Tibial nerve (tissue), 4 donors: Measurements from ENCODE around the gene SURF4. TPM values are rescaled to one million over a fixed set of nuclear protein-coding genes. Genes with fewer than 3 reads are reported as not detected.

Experiments used
- DNase-seq, 2 donors: peaks; one replicate each; pipeline ENCODE4 v3.0.0-alpha.2; 2019; ENCODE audit warnings: low spot score in 2 of 2
- H3K27ac ChIP-seq, 4 donors: fragments of 200-600 bp; sonication (generic) in 3 of 4; one replicate each; pipeline ENCODE4 v1.5.1; 2017 to 2019; ENCODE audit warnings: mild to moderate bottlenecking in 1 of 4
- H3K27me3 ChIP-seq, 2 donors: fragments of 200-600 bp; sonication (generic) in 1 of 2; one replicate each; pipeline versions ENCODE4 v1.5.1 to v1.6.0; 2017 to 2019
- H3K36me3 ChIP-seq, 3 donors: fragments of 200-600 bp; sonication (generic); one replicate each; pipeline ENCODE4 v1.5.1; 2018 to 2019
- H3K4me1 ChIP-seq, 4 donors: fragments of 200-600 bp; sonication (generic) in 3 of 4; one replicate each; pipeline ENCODE4 v1.5.1; 2017 to 2019
- H3K4me3 ChIP-seq, 4 donors: fragments of 200-600 bp; sonication (generic) in 3 of 4; one replicate each; pipeline ENCODE4 v1.5.1; 2017 to 2019; ENCODE audit warnings: mild to moderate bottlenecking in 1 of 4, moderate library complexity in 1 of 4
- H3K9me3 ChIP-seq, 4 donors: fragments of 200-600 bp; sonication (generic) in 3 of 4; one replicate each; pipeline ENCODE4 v1.5.1; 2017 to 2019
- EP300 ChIP-seq, 2 donors: sonication (generic); formaldehyde crosslinking; IDR thresholded peaks; one replicate each; pipeline ENCODE4 v1.6.1; 2017; ENCODE audit warnings: antibody characterized with exemption in 2 of 2, mild to moderate bottlenecking in 1 of 2
- POLR2A ChIP-seq, 2 donors: fragments of 450-650 bp; IDR thresholded peaks; one replicate each; pipeline ENCODE4 v1.6.1; 2017; ENCODE audit warnings: antibody characterized with exemption in 2 of 2, mild to moderate bottlenecking in 2 of 2, moderate library complexity in 2 of 2
- WGBS, 2 donors: methylation state at CpG; one replicate each; pipeline ENCODE4 v1.1.5; 2018; 5-methylcytosine and 5-hydroxymethylcytosine counted together
- total RNA-seq, 4 donors: library from RNA; depleted of rRNA; stranded (reverse); fragments of >200 nt; gene quantifications; one replicate each; pipeline ENCODE4 v1.1.0, GENCODE V29; 2016
- TF ChIP-seq, protein P1 (sequence below), 5 experiments: fragments of 200-600 bp in 3 of 5; fragments of 450-650 bp in 2 of 5; sonication (generic) in 3 of 5; IDR thresholded peaks; one replicate each; pipeline ENCODE4 v1.5.1; 2016 to 2019; ENCODE audit warnings: antibody characterized with exemption in 5 of 5, mild to moderate bottlenecking in 3 of 5, moderate library complexity in 2 of 5

SURF4 gene
- total RNA-seq, 4 donors from 2014 or later, result 102 to 213 (median 123) TPM

DNA sequence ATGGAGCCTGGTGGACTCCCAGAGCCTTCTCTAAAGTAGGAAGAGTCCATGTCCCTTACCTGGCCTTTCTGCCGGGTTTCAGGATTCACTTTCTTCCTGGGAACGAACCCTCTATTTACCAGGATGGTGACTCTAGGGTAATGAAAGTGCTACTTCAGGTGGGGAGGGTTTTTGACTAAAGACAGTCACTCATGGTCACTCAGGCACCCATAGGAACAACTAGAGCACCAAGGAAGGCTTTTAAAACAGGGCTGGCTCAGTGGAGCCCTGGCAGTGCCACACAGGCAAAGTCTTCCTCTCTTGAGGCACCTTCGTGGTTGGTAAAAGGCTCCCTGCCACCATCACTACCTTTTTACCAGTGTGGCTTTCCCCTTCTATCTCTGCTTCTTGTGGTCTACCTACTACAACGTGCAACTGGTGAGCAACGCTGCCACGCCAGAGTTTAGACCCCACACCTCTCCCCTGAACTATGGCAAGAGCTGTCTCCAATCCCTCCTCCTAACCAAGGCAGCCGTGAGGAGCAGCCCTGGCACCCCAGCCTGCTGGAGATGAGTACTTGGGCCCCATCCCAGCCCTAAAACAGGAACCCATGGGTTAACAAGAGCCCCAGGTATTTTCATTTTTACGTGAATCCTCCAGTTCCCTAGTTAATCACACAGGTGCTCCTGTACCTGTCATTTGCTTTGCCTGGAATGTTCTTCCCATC is 23.1 kb downstream of the SURF4 start:
- Histone ChIP-seq H3K27ac (no peak overlapping the region), H3K9me3 (no peaks in the 10 kb centered on the region), H3K4me1 (peaks cover 0 to 58% (median 34%) of the 10 kb centered on the region in 4 donors), H3K36me3 (peaks cover 0 to 58% (median 27%) of the 10 kb centered on the region in 3 donors), H3K4me3 (no peak overlapping the region), H3K27me3 (no peaks in the 10 kb centered on the region)
- TF ChIP-seq, protein P1, sequence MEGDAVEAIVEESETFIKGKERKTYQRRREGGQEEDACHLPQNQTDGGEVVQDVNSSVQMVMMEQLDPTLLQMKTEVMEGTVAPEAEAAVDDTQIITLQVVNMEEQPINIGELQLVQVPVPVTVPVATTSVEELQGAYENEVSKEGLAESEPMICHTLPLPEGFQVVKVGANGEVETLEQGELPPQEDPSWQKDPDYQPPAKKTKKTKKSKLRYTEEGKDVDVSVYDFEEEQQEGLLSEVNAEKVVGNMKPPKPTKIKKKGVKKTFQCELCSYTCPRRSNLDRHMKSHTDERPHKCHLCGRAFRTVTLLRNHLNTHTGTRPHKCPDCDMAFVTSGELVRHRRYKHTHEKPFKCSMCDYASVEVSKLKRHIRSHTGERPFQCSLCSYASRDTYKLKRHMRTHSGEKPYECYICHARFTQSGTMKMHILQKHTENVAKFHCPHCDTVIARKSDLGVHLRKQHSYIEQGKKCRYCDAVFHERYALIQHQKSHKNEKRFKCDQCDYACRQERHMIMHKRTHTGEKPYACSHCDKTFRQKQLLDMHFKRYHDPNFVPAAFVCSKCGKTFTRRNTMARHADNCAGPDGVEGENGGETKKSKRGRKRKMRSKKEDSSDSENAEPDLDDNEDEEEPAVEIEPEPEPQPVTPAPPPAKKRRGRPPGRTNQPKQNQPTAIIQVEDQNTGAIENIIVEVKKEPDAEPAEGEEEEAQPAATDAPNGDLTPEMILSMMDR (IDR thresholded peaks at IDR 0.05), result no peak
- no peak for TF ChIP-seq POLR2A (IDR thresholded peaks at IDR 0.05)
- no peak for TF ChIP-seq EP300 (IDR thresholded peaks at IDR 0.05)
- 74 to 79% methylated on average over 8 of the region's 8 CpGs for WGBS, 2 donors
- no peak for DNase-seq

DNA sequence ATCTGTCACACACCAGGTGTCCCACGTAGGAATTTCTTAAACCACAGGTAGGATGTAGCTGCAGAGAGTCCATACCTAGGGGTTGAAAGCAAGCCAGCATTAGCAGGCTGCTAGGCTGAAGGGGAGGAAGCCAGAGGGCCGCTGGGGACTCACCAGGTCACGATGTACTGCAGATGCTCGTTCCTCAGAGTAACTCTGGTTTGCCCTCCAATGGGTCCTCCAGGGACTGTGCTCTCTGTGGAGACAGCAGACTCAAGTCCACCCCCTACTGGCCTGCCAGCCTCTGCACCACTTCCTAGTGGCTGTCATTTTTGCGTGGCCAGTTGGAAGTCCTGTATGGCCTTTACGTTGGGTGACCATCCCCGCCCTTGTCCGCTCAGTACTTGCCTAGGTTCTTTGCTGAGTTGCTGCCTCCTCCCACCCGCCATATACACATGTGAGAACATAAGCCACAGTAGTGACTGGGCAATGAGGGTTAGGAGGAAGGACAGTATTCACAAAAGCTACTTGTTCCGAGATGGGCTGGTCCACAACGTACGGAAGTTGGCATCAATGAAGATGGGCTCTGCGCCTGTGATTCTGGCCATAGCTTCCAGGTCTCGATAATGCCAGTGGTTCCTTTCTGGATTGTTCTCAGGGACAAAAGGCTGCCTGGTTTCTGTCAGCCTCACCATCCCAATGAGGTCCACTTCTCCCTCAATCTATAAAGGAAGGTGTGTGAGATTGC is 23.8 kb downstream of the SURF4 start:
- Histone ChIP-seq H3K4me1 (peaks cover 0 to 54% (median 28%) of the 10 kb centered on the region in 4 donors), H3K36me3 (peaks cover 0 to 58% (median 27%) of the 10 kb centered on the region in 3 donors), H3K9me3 (no peaks in the 10 kb centered on the region), H3K27ac (peak overlapping the region in 1 of 4 donors; percentile 44), H3K4me3 (no peak overlapping the region), H3K27me3 (no peaks in the 10 kb centered on the region)
- 71 to 75% methylated on average over 14 of the region's 14 CpGs for whole genome bisulfite sequencing, 2 donors
- no peak for DNase-seq
- TF ChIP-seq EP300 (IDR thresholded peaks at IDR 0.05) (no peak), POLR2A (IDR thresholded peaks at IDR 0.05) (no peak)
- TF ChIP-seq, protein P1 (IDR thresholded peaks at IDR 0.05), result peak in 2 of 5 experiments; percentile 12 to 20

DNA sequence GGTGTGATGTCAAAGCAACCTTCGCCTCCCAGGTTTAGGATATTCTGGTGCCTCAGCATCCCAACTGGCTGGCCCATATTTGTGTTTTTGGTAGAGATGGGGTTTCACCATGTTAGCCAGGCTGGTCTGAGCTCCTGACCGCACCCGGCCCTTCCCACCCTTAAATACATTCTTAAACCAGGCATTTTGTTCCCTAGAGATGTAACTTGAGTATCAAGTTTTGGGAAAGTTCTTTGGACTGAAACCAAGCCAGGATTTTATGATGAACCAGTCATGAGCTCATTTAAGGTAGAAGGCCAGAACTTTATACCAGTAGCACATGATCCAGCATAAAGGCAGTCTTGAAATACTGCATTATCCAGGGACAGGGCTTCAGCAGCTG is 24.3 kb downstream of the SURF4 start:
- WGBS, 2 donors, result 75 to 82% methylated on average over 3 of the region's 3 CpGs
- Histone ChIP-seq H3K36me3 (peaks cover 0 to 58% (median 27%) of the 10 kb centered on the region in 3 donors), H3K4me1 (peaks cover 0 to 56% (median 30%) of the 10 kb centered on the region in 4 donors), H3K4me3 (no peak overlapping the region), H3K27me3 (no peaks in the 10 kb centered on the region), H3K9me3 (no peaks in the 10 kb centered on the region), H3K27ac (peak overlapping the region in 1 of 4 donors; percentile 44)
- no peak for DNase-seq
- TF ChIP-seq, protein P1 (IDR thresholded peaks at IDR 0.05), result no peak
- no peak for TF ChIP-seq EP300 (IDR thresholded peaks at IDR 0.05)
- TF ChIP-seq POLR2A (IDR thresholded peaks at IDR 0.05), result no peak

DNA sequence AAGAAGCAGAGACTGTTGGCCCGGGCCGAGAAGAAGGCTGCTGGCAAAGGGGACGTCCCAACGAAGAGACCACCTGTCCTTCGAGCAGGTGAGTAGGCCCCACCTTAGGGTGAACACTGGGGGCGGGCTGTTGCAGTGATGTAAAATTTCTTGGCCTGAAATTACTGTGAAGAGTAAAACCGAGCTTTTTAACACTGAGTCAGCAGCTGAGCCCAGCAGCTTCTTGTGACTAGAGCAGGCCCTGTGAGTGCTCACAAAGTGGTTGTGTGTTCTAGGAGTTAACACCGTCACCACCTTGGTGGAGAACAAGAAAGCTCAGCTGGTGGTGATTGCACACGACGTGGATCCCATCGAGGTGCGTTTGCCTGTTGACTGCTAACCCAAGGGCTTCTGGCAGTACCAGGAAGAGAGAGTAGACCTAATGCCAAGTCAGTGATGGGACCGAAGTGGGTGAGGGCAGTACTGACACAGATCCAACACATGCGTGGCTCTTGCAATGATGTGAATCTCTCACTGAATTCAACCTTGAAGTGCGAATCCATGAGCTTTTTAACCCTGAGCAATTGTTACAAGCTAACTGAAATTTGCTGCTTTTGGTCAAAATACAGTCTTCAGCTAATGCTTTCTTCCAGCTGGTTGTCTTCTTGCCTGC is 25.8 kb downstream of the SURF4 start:
- peaks cover 0 to 61% (median 28%) of the 10 kb centered on the region in 4 donors for H3K4me1 ChIP-seq
- H3K9me3 ChIP-seq, result no peaks in the 10 kb centered on the region
- H3K4me3 ChIP-seq, result no peak overlapping the region
- TF ChIP-seq, protein P1 (IDR thresholded peaks at IDR 0.05), result no peak
- TF ChIP-seq EP300 (IDR thresholded peaks at IDR 0.05) (no peak), POLR2A (IDR thresholded peaks at IDR 0.05) (no peak)
- no peak for DNase-seq
- no peak overlapping the region for H3K27ac ChIP-seq
- H3K36me3 ChIP-seq, result peaks cover 0 to 67% (median 27%) of the 10 kb centered on the region in 3 donors
- 84% methylated on average over 15 of the region's 15 CpGs for WGBS, 2 donors
- H3K27me3 ChIP-seq, result no peaks in the 10 kb centered on the region
